Fibroblast of lung (primary cell): ENCODE data around the gene PPM1H. TPM values are rescaled to one million over a fixed set of nuclear protein-coding genes. Genes with fewer than 3 reads are reported as not detected.
A peak's percentile ranks its signal among the peaks of the same experiment; 100 is the strongest.

Experiments used
- DNase-seq, 2 donors: peaks; one replicate each; pipeline versions ENCODE4 v3.0.0 to v3.0.0-alpha.2; 2010; ENCODE audit warnings: low read depth in 2 of 2
- H2AFZ ChIP-seq: 2 replicates; pipeline ENCODE4 v1.5.1; 2012; ENCODE audit warnings: low read length, control low read depth, inconsistent platforms
- H3K27ac ChIP-seq: 2 replicates; pipeline ENCODE4 v1.5.1; 2011; ENCODE audit warnings: low read length, control low read depth; ENCODE audit not compliant: insufficient read depth
- H3K27me3 ChIP-seq: 2 replicates; pipeline ENCODE4 v1.5.1; 2011; ENCODE audit warnings: mild to moderate bottlenecking, low read length; ENCODE audit not compliant: control insufficient read depth, insufficient read depth
- H3K36me3 ChIP-seq: 2 replicates; pipeline ENCODE4 v1.5.1; 2011; ENCODE audit warnings: low read length; ENCODE audit not compliant: control insufficient read depth, insufficient read depth
- H3K4me1 ChIP-seq: 2 replicates; pipeline ENCODE4 v1.5.1; 2011; ENCODE audit warnings: low read length; ENCODE audit not compliant: control insufficient read depth, insufficient read depth; ENCODE audit errors: extremely low read depth
- H3K4me2 ChIP-seq: 2 replicates; pipeline ENCODE4 v1.5.1; 2011; ENCODE audit warnings: low read length, control low read depth; ENCODE audit not compliant: insufficient read depth; ENCODE audit errors: extremely low read depth
- H3K4me3 ChIP-seq, 4 experiments: fragments of 200-600 bp in 1 of 4; sonication (generic) in 1 of 4; replicated peaks in 1 of 4; 2 replicates each; pipeline ENCODE4 v1.5.1; 2011 to 2016; ENCODE audit warnings: low read length in 4 of 4, low read depth in 3 of 4, mild to moderate bottlenecking in 3 of 4, control low read depth in 2 of 4, inconsistent platforms in 1 of 4, mixed read lengths in 1 of 4; ENCODE audit not compliant: insufficient read depth in 1 of 4; ENCODE audit errors: control extremely low read depth in 1 of 4
- H3K79me2 ChIP-seq: 2 replicates; pipeline ENCODE4 v1.5.1; 2012; ENCODE audit warnings: mild to moderate bottlenecking, low read length, inconsistent platforms; ENCODE audit not compliant: control insufficient read depth, insufficient read depth
- H3K9ac ChIP-seq: 2 replicates; pipeline ENCODE4 v1.5.1; 2011; ENCODE audit warnings: mild to moderate bottlenecking, low read length, control low read depth; ENCODE audit not compliant: insufficient read depth
- H3K9me3 ChIP-seq: 2 replicates; pipeline ENCODE4 v1.5.1; 2012; ENCODE audit warnings: low read depth, low read length; ENCODE audit not compliant: control insufficient read depth, insufficient read depth
- H4K20me1 ChIP-seq: 2 replicates; pipeline ENCODE4 v1.5.1; 2011; ENCODE audit warnings: low read length; ENCODE audit not compliant: control insufficient read depth, insufficient read depth; ENCODE audit errors: extremely low read depth
- CTCF ChIP-seq, 2 donors: IDR thresholded peaks in 1 of 2; conservative IDR thresholded peaks in 1 of 2; 1 replicate in 1 of 2; 2 replicates in 1 of 2; pipeline ENCODE4 v1.5.1; 2011 to 2012; ENCODE audit warnings: low read length in 2 of 2, control low read depth in 1 of 2, inconsistent platforms in 1 of 2, low read depth in 1 of 2, mild to moderate bottlenecking in 1 of 2
- EZH2 ChIP-seq: IDR thresholded peaks from 2 replicates; pipeline ENCODE4 v1.5.1; 2012; ENCODE audit warnings: low read length, control low read depth, mild to moderate bottlenecking; ENCODE audit errors: missing control alignments
- polyA plus RNA-seq, 2 donors: library from polyadenylated mRNA; depleted of rRNA in 1 of 2; stranded (reverse) in 1 of 2; unstranded in 1 of 2; fragments of >200 nt; gene quantifications; 2 replicates each; pipeline ENCODE4 v1.2.1, GENCODE V29; 2011 to 2012; ENCODE audit warnings: missing spikeins in 1 of 2
- total RNA-seq: library from RNA; depleted of rRNA; stranded (reverse); fragments of >200 nt; gene quantifications from 2 replicates; pipeline ENCODE4 v1.2.1, GENCODE V29; 2014

The PPM1H gene
- total and polyA plus RNA-seq, 2 donors (not counting 1 experiment from before 2014, with no cell fraction given) = 0.57 to 3.1 TPM

- H3K27me3 ChIP-seq = no peaks in the 10 kb centered on the region
- peaks cover 2% of the 10 kb centered on the region for H3K36me3 ChIP-seq
- H3K79me2 ChIP-seq = peaks cover 65% of the 10 kb centered on the region
- H3K9me3 ChIP-seq = no peaks in the 10 kb centered on the region
- H3K4me2 ChIP-seq = peak overlapping the region; percentile 92
- H3K9ac ChIP-seq = no peak overlapping the region
- H2AFZ ChIP-seq = no peak overlapping the region
- no peak for TF ChIP-seq EZH2
- TF ChIP-seq CTCF (conservative IDR thresholded peaks at IDR 0.05 in 1 of 2, IDR thresholded peaks at IDR 0.05 in 1 of 2; ENCODE audit: low read depth in 1 of 2, low read length in 2 of 2) = no peak
- H3K27ac ChIP-seq = no peak overlapping the region
- DNase-seq = no peak
- H4K20me1 ChIP-seq = no peaks in the 10 kb centered on the region
- H3K4me1 ChIP-seq = peaks cover 2% of the 10 kb centered on the region
- H3K4me3 ChIP-seq = peak overlapping the region in 2 of 4 experiments; percentile 85 to 96
Observed at GRCh38 chr12:62605981-62606380, 329.0 kb downstream of the PPM1H start.

DNA sequence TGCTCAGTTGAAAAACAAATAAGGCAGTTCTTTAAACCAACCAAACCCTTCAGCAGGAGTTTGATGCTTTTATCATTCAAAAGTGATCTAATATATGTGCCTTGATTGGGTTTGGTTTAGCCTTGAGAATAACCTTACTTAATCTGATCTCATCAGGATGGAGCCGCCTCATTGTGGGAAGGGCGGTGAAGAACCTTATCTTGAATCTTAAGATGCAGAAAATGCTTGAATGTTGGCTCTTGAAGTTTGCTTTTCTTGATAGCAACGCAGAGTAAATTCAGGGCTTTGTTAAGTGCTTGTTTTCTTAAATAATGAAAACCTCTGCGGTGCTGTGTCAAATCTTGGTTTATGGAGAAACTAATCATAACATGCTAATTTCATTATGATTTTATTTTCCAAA is 330.1 kb downstream of the PPM1H start:
- H3K36me3 ChIP-seq = peaks cover 2% of the 10 kb centered on the region
- peaks cover 2% of the 10 kb centered on the region for H3K4me1 ChIP-seq
- peaks cover 62% of the 10 kb centered on the region for H3K79me2 ChIP-seq
- peak overlapping the region; percentile 92 for H3K4me2 ChIP-seq
- no peaks in the 10 kb centered on the region for H3K27me3 ChIP-seq
- TF ChIP-seq EZH2 = no peak
- TF ChIP-seq CTCF (conservative IDR thresholded peaks at IDR 0.05 in 1 of 2, IDR thresholded peaks at IDR 0.05 in 1 of 2; ENCODE audit: low read depth in 1 of 2, low read length in 2 of 2) = no peak
- H4K20me1 ChIP-seq = no peaks in the 10 kb centered on the region
- H3K9me3 ChIP-seq = no peaks in the 10 kb centered on the region
- peak; percentile 25 to 67 for DNase-seq
- H3K4me3 ChIP-seq = peak overlapping the region; percentile 85 to 99 (median 93)
- peak overlapping the region; percentile 100 for H3K27ac ChIP-seq
- no peak overlapping the region for H2AFZ ChIP-seq
- H3K9ac ChIP-seq = peak overlapping the region; percentile 100

GRCh38 chr12:62604373-62604772 is 330.6 kb downstream of the PPM1H start:
- Histone ChIP-seq H4K20me1 (no peaks in the 10 kb centered on the region), H3K9ac (peak overlapping the region; percentile 100), H3K4me1 (peaks cover 2% of the 10 kb centered on the region), H3K4me3 (peak overlapping the region; percentile 85 to 99 (median 93)), H2AFZ (no peak overlapping the region), H3K79me2 (peaks cover 62% of the 10 kb centered on the region), H3K27me3 (no peaks in the 10 kb centered on the region), H3K4me2 (peak overlapping the region; percentile 92), H3K9me3 (no peaks in the 10 kb centered on the region), H3K36me3 (peaks cover 2% of the 10 kb centered on the region), H3K27ac (peak overlapping the region; percentile 100)
- peak in 1 of 2 donors; percentile 12 for DNase-seq
- TF ChIP-seq CTCF (conservative IDR thresholded peaks at IDR 0.05 in 1 of 2, IDR thresholded peaks at IDR 0.05 in 1 of 2; ENCODE audit: low read depth in 1 of 2, low read length in 2 of 2) (no peak), EZH2 (no peak)
